ENCODE results near the gene SLC12A4. TPM values are rescaled to one million over a fixed set of nuclear protein-coding genes. Genes with fewer than 3 reads are reported as not detected.

SLC12A4 gene
- total RNA-seq, 1 donor, result 6.9 TPM

DNA sequence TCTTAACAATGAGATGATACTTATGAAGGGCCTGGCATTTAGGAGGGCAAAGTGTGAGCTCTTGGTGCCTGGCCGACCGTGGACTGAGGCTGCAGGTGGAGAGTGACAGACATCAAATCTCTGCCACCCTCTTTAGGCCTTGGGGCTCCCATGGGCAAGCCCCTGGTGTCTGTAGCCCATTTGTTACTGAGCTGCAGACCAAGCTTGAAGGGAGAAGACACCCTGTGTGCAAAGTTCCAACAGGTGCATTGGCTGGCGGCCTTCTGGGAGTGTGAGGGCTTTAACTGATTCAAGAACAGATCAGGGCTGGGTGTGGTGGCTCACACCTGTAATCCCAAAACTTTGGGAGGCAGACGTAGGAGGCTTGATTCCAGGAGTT is 36.0 kb downstream of the SLC12A4 start:
- no peaks in the 10 kb centered on the region for H3K9me3 ChIP-seq (ENCODE audit: low read depth, low read length)
- H3K4me3 ChIP-seq (ENCODE audit: low read length), result no peak overlapping the region
- peaks cover 22% of the 10 kb centered on the region for H3K4me1 ChIP-seq (ENCODE audit: insufficient read depth, low read length)
- no peaks in the 10 kb centered on the region for H3K27me3 ChIP-seq (ENCODE audit: insufficient read depth, low read length)

DNA sequence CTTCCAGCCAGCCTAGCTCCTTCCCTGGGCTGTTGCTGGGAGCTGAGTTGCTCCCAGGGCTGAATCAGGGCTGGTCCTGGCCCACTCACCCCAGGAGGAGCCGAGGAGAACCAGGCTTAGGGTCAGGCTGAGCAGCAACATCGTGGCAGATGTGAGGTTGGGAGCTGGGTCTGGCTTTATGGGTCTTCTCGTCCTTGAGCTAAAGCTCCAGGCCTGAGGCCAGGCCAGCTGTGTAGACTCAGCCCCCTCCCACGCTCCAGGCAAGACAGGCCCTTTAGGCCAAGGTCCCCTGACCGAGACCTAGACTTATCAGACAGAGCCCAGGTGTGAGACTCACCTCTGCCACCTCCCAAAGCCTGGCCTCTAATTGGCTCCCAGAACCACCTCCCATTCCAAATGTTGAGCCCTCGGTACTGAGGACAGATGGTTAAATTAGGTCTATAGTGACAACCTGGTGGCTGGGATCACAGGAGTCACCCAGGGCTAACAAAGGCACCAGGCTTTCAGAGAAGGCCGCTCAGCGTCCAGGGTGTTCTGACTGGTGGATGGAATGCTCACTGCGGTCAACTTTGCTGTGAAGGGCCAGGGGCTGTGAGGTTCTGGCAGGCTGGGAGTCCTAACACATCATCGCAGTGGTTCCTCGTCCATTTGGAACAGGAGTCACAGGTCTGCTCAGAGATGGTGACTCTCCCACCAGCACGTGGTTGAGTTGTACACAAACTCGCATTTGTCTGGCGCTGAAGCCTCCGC is 36.5 kb downstream of the SLC12A4 start, which contains the start of gene CTRL:
CTRL (minus strand) TSS at position 151 of the 750 bp plus-strand sequence; CDS start at position 141, 10 bp downstream.
- Histone ChIP-seq H3K4me3 (ENCODE audit: low read length) (no peak within 1 kb of the TSS), H3K9me3 (ENCODE audit: low read depth, low read length) (no peaks in the 10 kb centered on the region), H3K27me3 (ENCODE audit: insufficient read depth, low read length) (no peaks in the 10 kb centered on the region), H3K4me1 (ENCODE audit: insufficient read depth, low read length) (peaks cover 17% of the 10 kb centered on the region)

DNA sequence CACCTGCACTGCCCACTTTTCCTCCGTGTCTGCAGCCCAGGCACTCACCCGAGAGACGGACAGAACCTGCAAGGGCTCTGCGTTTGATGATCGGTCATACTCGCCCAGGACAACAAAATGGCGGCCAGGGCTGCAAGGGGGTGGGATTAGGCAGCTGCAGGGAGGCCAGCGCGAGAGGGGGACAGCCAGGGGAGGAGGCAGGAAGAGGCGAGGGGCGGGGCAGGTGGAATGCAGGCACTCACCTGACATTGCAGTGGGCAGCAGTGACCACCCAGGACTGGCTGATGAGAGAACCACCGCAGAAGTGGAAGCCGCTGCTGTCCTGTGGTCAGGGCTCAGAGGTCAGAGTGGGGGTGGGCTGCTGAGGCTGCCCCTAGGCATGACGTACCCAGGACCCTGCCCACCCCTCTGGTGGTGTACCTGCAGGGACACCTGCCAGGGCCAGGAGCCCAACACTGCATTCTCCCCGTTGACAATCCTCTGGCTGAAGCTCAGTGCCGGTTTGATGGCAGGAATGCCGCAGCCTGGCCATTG is 37.7 kb downstream of the SLC12A4 start:
- H3K4me1 ChIP-seq (ENCODE audit: insufficient read depth, low read length), result peaks cover 15% of the 10 kb centered on the region
- no peak overlapping the region for H3K4me3 ChIP-seq (ENCODE audit: low read length)
- no peaks in the 10 kb centered on the region for H3K9me3 ChIP-seq (ENCODE audit: low read depth, low read length)
- H3K27me3 ChIP-seq (ENCODE audit: insufficient read depth, low read length), result no peaks in the 10 kb centered on the region

- H3K9me3 ChIP-seq (ENCODE audit: low read depth, low read length), result no peaks in the 10 kb centered on the region
- no peak overlapping the region for H3K4me3 ChIP-seq (ENCODE audit: low read length)
- no peaks in the 10 kb centered on the region for H3K27me3 ChIP-seq (ENCODE audit: insufficient read depth, low read length)
- H3K4me1 ChIP-seq (ENCODE audit: insufficient read depth, low read length), result peaks cover 11% of the 10 kb centered on the region
These were observed 38.2 kb downstream of the SLC12A4 start for GRCh38 chr16:67930191-67930590.

GRCh38 chr16:67928561-67929364 is 39.7 kb downstream of the SLC12A4 start:
- H3K9me3 ChIP-seq (ENCODE audit: low read depth, low read length), result no peaks in the 10 kb centered on the region
- H3K4me3 ChIP-seq (ENCODE audit: low read length), result no peak overlapping the region
- no peaks in the 10 kb centered on the region for H3K4me1 ChIP-seq (ENCODE audit: insufficient read depth, low read length)

DNA sequence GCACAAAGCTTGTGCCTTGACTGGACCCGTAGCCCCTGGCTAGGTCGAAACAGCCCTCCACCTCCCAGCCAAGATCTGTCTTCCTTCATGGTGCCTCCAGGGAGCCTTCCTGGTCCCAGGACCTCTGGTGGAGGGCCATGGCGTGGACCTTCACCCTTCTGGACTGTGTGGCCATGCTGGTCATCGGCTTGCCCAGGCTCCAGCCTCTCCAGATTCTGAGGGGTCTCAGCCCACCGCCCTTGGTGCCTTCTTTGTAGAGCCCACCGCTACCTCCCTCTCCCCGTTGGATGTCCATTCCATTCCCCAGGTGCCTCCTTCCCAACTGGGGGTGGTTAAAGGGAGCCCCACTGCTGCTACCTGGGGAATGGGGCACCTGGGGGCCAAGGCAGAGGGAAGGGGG is 40.3 kb downstream of the SLC12A4 start:
- Histone ChIP-seq H3K27me3 (ENCODE audit: insufficient read depth, low read length) (no peaks in the 10 kb centered on the region), H3K4me1 (ENCODE audit: insufficient read depth, low read length) (no peaks in the 10 kb centered on the region), H3K4me3 (ENCODE audit: low read length) (no peak overlapping the region), H3K9me3 (ENCODE audit: low read depth, low read length) (no peaks in the 10 kb centered on the region)

More at GRCh38 chr16:67928561-67929364, 39.7 kb downstream of the SLC12A4 start:
- no peaks in the 10 kb centered on the region for H3K27me3 ChIP-seq (ENCODE audit: insufficient read depth, low read length)

GRCh38 chr16:67927131-67927941 is 41.1 kb downstream of the SLC12A4 start:
- Histone ChIP-seq H3K4me1 (ENCODE audit: insufficient read depth, low read length) (no peaks in the 10 kb centered on the region), H3K4me3 (ENCODE audit: low read length) (no peak overlapping the region), H3K27me3 (ENCODE audit: insufficient read depth, low read length) (no peaks in the 10 kb centered on the region), H3K9me3 (ENCODE audit: low read depth, low read length) (no peaks in the 10 kb centered on the region)

DNA sequence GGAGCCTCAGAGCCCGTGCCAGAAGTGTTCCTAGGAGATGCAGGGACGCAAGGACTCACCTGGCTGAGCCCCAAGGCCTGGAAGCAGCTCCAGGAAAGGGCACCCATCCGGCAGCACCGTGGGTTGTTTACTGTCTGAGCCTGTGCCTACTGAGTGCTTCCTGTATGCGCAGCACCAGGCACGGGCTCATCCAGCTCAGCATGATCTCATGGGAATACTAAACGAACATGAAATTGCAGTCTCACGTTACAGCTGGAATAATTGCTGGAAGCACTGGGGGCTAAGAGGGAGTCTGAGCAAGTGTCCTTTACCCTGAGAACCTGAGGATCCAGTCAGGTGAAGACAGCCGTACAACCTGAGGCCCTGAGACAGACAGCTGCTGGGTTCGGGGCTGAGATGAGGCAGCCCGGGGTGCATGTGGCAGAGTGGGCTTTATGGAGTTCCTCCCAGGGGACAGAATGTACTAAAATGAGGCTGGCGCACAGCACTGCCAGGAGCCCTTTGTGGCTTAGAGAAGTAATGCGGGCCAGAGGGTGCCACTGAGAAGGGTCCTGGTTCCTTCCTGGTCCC is 42.2 kb downstream of the SLC12A4 start:
- H3K4me3 ChIP-seq (ENCODE audit: low read length), result no peak overlapping the region
- no peaks in the 10 kb centered on the region for H3K9me3 ChIP-seq (ENCODE audit: low read depth, low read length)
- H3K4me1 ChIP-seq (ENCODE audit: insufficient read depth, low read length), result no peaks in the 10 kb centered on the region
- no peaks in the 10 kb centered on the region for H3K27me3 ChIP-seq (ENCODE audit: insufficient read depth, low read length)

GRCh38 chr16:67924140-67924906 is 44.1 kb downstream of the SLC12A4 start:
- H3K4me1 ChIP-seq (ENCODE audit: insufficient read depth, low read length), result no peaks in the 10 kb centered on the region
- no peaks in the 10 kb centered on the region for H3K9me3 ChIP-seq (ENCODE audit: low read depth, low read length)
- no peaks in the 10 kb centered on the region for H3K27me3 ChIP-seq (ENCODE audit: insufficient read depth, low read length)
- H3K4me3 ChIP-seq (ENCODE audit: low read length), result no peak overlapping the region

- no peaks in the 10 kb centered on the region for H3K27me3 ChIP-seq (ENCODE audit: insufficient read depth, low read length)
- H3K4me3 ChIP-seq (ENCODE audit: low read length), result no peak overlapping the region
- H3K4me1 ChIP-seq (ENCODE audit: insufficient read depth, low read length), result no peaks in the 10 kb centered on the region
- H3K9me3 ChIP-seq (ENCODE audit: low read depth, low read length), result no peaks in the 10 kb centered on the region
These were observed 44.9 kb downstream of the SLC12A4 start for GRCh38 chr16:67923414-67924116.

- no peak overlapping the region for H3K4me3 ChIP-seq (ENCODE audit: low read length)
These were observed 45.7 kb downstream of the SLC12A4 start for GRCh38 chr16:67922740-67923139.

DNA sequence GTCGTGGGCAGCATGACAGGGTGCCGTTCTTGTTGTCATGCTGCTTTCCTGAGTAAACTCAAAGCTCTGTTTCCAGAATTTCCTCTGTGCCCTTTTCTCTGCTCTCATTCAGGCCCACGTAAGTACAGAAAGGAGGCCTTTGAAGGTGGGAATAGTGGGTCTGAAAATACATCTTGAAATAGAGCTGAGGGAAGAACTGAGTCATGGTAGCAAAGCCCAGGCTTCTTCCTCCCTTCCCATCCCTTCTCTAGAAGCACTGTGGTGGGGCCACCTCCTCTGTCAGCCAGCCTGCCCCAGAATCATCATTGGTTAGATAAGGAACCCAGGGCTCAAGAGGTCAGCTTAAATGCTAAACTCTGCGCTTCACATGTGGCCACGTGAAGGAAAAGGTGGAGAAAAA is 46.2 kb downstream of the SLC12A4 start:
- Histone ChIP-seq H3K4me3 (ENCODE audit: low read length) (no peak overlapping the region), H3K4me1 (ENCODE audit: insufficient read depth, low read length) (peaks cover 3% of the 10 kb centered on the region), H3K27me3 (ENCODE audit: insufficient read depth, low read length) (no peaks in the 10 kb centered on the region), H3K9me3 (ENCODE audit: low read depth, low read length) (no peaks in the 10 kb centered on the region)

More at GRCh38 chr16:67922740-67923139, 45.7 kb downstream of the SLC12A4 start:
- Histone ChIP-seq H3K4me1 (ENCODE audit: insufficient read depth, low read length) (no peaks in the 10 kb centered on the region), H3K27me3 (ENCODE audit: insufficient read depth, low read length) (no peaks in the 10 kb centered on the region), H3K9me3 (ENCODE audit: low read depth, low read length) (no peaks in the 10 kb centered on the region)

DNA sequence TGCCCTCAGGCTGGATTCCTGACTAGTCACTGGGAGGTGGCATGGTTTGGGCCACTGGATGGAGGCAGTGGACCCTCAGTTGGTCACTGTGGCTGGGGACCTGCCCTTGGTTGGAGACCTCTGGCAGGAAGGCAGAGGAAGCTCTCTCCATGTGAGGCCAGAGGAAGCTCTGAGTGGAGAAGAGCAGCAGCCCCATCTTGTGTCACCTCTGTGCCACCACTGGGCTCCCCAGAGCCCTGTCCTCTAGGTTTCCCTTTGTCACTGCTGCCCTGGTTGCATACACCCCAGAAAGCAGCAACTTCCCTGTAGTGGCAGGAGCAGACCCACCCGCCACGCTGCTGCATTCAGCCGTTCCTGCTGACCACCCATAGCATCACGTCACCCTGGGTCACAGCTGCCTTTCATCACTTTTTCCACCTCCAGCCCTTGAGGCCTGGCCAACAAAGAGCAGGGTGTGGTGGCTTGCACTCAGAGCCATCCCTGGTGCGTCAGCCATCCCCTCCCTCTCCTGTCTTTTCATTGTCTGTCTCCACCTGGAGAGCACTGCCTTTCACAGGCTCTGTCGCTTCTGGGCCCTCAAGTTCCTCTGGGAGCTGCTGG is 48.7 kb downstream of the SLC12A4 start:
- H3K4me1 ChIP-seq (ENCODE audit: insufficient read depth, low read length), result peaks cover 3% of the 10 kb centered on the region
- H3K27me3 ChIP-seq (ENCODE audit: insufficient read depth, low read length), result no peaks in the 10 kb centered on the region
- no peak overlapping the region for H3K4me3 ChIP-seq (ENCODE audit: low read length)
- H3K9me3 ChIP-seq (ENCODE audit: low read depth, low read length), result no peaks in the 10 kb centered on the region

Measured in mononuclear cell (primary cell).